T-helper 1 cell treated with Interleukin-12 subunit alpha and Interleukin-12 subunit beta and Interleukin-4 antibody, amounts not matched to agents 30 ng/mL and 1 ng/mL, for 36 hours (primary cell): ENCODE data around the gene PRAMEF20. TPM values are rescaled to one million over a fixed set of nuclear protein-coding genes. Genes with fewer than 3 reads are reported as not detected.

Experiments
- intact Hi-C: fragments of 100-400 bp; cut with micrococcal nuclease; formaldehyde crosslinking; loops from one replicate; pipeline ENCODE4 v1.15.1; 2024
- total RNA-seq: library from RNA; stranded (reverse); gene quantifications from 2 replicates; pipeline ENCODE4 v1.2.3, GENCODE V29; 2022

Gene PRAMEF20
- total RNA-seq, 1 donor from 2014 or later, result not detected

DNA sequence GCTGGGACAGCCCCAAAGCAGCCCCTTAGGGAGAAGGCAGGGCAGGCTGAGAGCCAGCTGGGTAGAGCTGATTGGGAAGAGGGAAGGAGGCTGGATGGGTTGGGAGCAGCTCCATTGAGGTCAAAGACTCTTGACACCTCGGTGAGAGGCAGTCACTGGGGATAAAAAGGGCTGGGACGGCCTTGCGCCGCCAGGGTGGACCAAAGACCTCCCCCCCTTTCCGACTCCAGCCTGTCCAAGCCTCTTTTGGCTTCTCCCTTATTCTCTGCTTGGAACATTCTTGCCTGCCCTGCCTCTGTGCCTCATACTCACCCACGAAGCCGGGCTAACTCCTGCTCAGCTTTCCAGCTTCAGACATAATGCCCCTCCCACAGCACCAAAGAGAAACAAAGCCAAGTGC, 52.4 kb downstream of the PRAMEF20 start:
- intact Hi-C loops, result no loop called here

DNA sequence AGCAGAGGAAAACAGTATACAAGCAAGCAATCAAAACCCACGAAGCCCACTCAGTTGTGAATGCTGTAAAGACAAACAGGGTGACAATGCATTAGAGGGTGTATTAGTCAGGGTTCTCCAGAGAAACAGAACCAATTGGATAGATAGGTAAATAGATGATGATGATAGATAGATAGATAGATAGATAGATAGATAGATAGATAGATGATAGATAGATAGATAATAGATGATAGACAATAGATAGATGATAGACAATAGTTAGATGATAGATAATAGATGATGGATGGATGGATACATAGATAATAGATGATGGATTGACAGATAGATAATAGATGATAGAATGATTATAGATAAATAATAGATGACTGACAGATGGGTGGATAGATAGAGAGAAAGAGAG, 55.3 kb downstream of the PRAMEF20 start:
- intact Hi-C loops, result no loop called here

DNA sequence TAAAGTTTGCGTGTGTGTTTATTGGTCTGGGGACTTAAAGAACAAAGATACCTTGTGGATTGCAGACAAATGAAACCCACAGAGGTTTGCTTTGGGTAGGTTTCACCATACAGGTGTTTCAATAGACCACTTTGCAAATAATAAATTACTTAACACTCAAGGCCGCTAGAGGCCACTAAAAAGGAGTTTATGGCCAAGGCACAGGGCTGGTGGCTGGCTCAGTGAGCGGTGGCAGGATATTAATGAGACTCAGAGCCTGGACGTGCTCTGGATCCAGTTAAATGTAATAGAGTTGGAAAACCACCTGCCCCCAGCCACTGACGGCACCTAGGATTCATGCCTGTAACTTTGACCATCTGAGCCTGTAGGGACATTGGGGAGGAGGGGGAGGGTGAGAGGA, 59.1 kb downstream of the PRAMEF20 start:
- intact Hi-C loops, result no loop called here

Other genes with a start within 250 kb of the PRAMEF20 start
- not detected in 2 replicates for gene HNRNPCL4, start 244.8 kb upstream of the PRAMEF20 start, total RNA-seq
- gene PRAMEF9, start 238.6 kb upstream of the PRAMEF20 start, total RNA-seq, result not detected in 2 replicates
- gene PRAMEF13, start 209.0 kb upstream of the PRAMEF20 start, total RNA-seq, result not detected in 2 replicates
- gene PRAMEF18, start 184.3 kb upstream of the PRAMEF20 start, total RNA-seq, result not detected in 2 replicates
- gene PRAMEF5, start 156.3 kb upstream of the PRAMEF20 start, total RNA-seq, result not detected in 2 replicates
- gene PRAMEF8, start 125.3 kb upstream of the PRAMEF20 start, total RNA-seq, result not detected in 2 replicates
- gene PRAMEF33, start 106.9 kb upstream of the PRAMEF20 start, total RNA-seq, result not detected in 2 replicates
- not detected in 2 replicates for gene PRAMEF15, start 94.9 kb upstream of the PRAMEF20 start, total RNA-seq
- gene PRAMEF14, start 63.3 kb upstream of the PRAMEF20 start, total RNA-seq, result not detected in 2 replicates
- not detected in 2 replicates for gene PRAMEF19, start 38.5 kb upstream of the PRAMEF20 start, total RNA-seq
- gene PRAMEF17, start 20.8 kb upstream of the PRAMEF20 start, total RNA-seq, result not detected in 2 replicates
- not detected in 2 replicates for gene LRRC38, start 103.6 kb downstream of the PRAMEF20 start, total RNA-seq
- not detected in 2 replicates for gene PDPN, start 173.4 kb downstream of the PRAMEF20 start, total RNA-seq